VCaP (cell line): ENCODE measurements around the gene SDCCAG8.

ENCODE experiments used
- H3K27ac ChIP-seq: fragments of 450-650 bp; 2 replicates; pipeline ENCODE4 v1.5.1; 2017
- CTCF ChIP-seq: fragments of 450-650 bp; conservative IDR thresholded peaks from 2 replicates; pipeline ENCODE4 v1.5.1; 2017; ENCODE audit warnings: mild to moderate bottlenecking, moderate library complexity

SDCCAG8 gene

GRCh38 chr1:243477731-243478290, 222.0 kb downstream of the SDCCAG8 start:
- TF ChIP-seq CTCF: no peak
- H3K27ac ChIP-seq: no peak overlapping the region

- no peak for TF ChIP-seq CTCF
Measured at GRCh38 chr1:243481101-243481500, 225.3 kb downstream of the SDCCAG8 start.

GRCh38 chr1:243482141-243483022, 226.5 kb downstream of the SDCCAG8 start:
- TF ChIP-seq CTCF: no peak
- peak overlapping the region; percentile 63; the same call in 1 of the 2 replicates for H3K27ac ChIP-seq

More at GRCh38 chr1:243481101-243481500, 225.3 kb downstream of the SDCCAG8 start:
- H3K27ac ChIP-seq: no peak overlapping the region

GRCh38 chr1:243483071-243483771, 227.4 kb downstream of the SDCCAG8 start:
- TF ChIP-seq CTCF: peak; percentile 78
- H3K27ac ChIP-seq: peak overlapping the region; percentile 63; the same call in 1 of the 2 replicates

- TF ChIP-seq CTCF: no peak
- no peak overlapping the region; the same call in 1 of the 2 replicates for H3K27ac ChIP-seq
Measured at GRCh38 chr1:243483952-243484351, 228.1 kb downstream of the SDCCAG8 start.

- no peak overlapping the region for H3K27ac ChIP-seq
- no peak for TF ChIP-seq CTCF
Measured at GRCh38 chr1:243487036-243487648, 231.3 kb downstream of the SDCCAG8 start.
